MCF 10A (cell line): ENCODE results near the gene MIER3. TPM values are rescaled to one million over a fixed set of nuclear protein-coding genes. Genes with fewer than 3 reads are reported as not detected.

Source experiments
- BruUV-seq: library from RNA; stranded (reverse); fragments of 400-500 nt; replicated peaks from 2 replicates; lab custom pipeline; 2021; lab: Mats Ljungman, UMichigan
- CTCF ChIA-PET: fragments of 300-600 bp; sonication (Branson Sonifier 250); formaldehyde crosslinking; extraction: SDS; loops from one replicate; lab custom pipeline; 2021; ENCODE audit warnings: antibody characterized with exemption, inconsistent platforms; lab: Yijun Ruan, JAX
- POLR2A ChIA-PET: fragments of 300-600, 350-650 bp; sonication (Branson Sonifier 250); formaldehyde crosslinking; extraction: SDS; loops from one replicate; lab custom pipeline; 2020; ENCODE audit warnings: antibody characterized with exemption, inconsistent platforms; lab: Yijun Ruan, JAX
- DNase-seq: peaks from one replicate; pipeline ENCODE4 v3.0.0-alpha.2; 2018; ENCODE audit not compliant: unreplicated experiment
- H3K27ac Mint-ChIP-seq: one replicate; pipeline ENCODE4 v1.8.0; 2022; ENCODE audit warnings: mild to moderate bottlenecking, low read depth, mixed read lengths; ENCODE audit not compliant: unreplicated experiment
- H3K27me3 Mint-ChIP-seq: one replicate; pipeline ENCODE4 v1.8.0; 2022; ENCODE audit warnings: mixed read lengths; ENCODE audit not compliant: insufficient read depth, unreplicated experiment
- H3K36me3 Mint-ChIP-seq: one replicate; pipeline ENCODE4 v1.8.0; 2022; ENCODE audit warnings: mild to moderate bottlenecking, moderate library complexity, mixed read lengths; ENCODE audit not compliant: insufficient read depth, unreplicated experiment
- H3K4me1 Mint-ChIP-seq: one replicate; pipeline ENCODE4 v1.8.0; 2022; ENCODE audit warnings: mixed read lengths; ENCODE audit not compliant: insufficient read depth, unreplicated experiment
- H3K4me3 Mint-ChIP-seq: one replicate; pipeline ENCODE4 v1.8.0; 2022; ENCODE audit warnings: mild to moderate bottlenecking, moderate library complexity, mixed read lengths; ENCODE audit not compliant: unreplicated experiment
- H3K9me3 Mint-ChIP-seq: one replicate; pipeline ENCODE4 v1.8.0; 2022; ENCODE audit warnings: mixed read lengths; ENCODE audit not compliant: unreplicated experiment
- CTCF ChIP-seq: fragments of 200-600 bp; IDR thresholded peaks from one replicate; pipeline ENCODE4 v1.8.0; 2022; ENCODE audit warnings: antibody characterized with exemption, mild to moderate bottlenecking; ENCODE audit not compliant: unreplicated experiment
- intact Hi-C: fragments of 100-400 bp; cut with micrococcal nuclease; formaldehyde crosslinking; loops from 2 replicates; pipeline ENCODE4 v1.14.1; 2022
- total RNA-seq: library from RNA; stranded (reverse); gene quantifications from 2 replicates; pipeline ENCODE4 v1.2.3, GENCODE V29; 2022

MIER3 gene
- total RNA-seq, 1 experiment from 2014 or later, result 17.8 TPM

GRCh38 chr5:56896763-56897162 lies 55.2 kb downstream of the MIER3 start:
- DNase-seq, result no peak
- H3K9me3 Mint-ChIP-seq, result no peaks in the 10 kb centered on the region
- no peaks in the 10 kb centered on the region for H3K27me3 Mint-ChIP-seq
- TF ChIP-seq CTCF, result no peak
- peaks cover 38% of the 10 kb centered on the region for H3K36me3 Mint-ChIP-seq
- H3K27ac Mint-ChIP-seq, result no peak overlapping the region
- BruUV-seq, result no TSS peak
- intact Hi-C loops, result no loop called here
- H3K4me1 Mint-ChIP-seq, result no peaks in the 10 kb centered on the region
- ChIA-PET POLR2A (interaction anchor here (4.2 kb wide), 1 partner anchor 13 kb away, joined by 17 read pairs; the partner anchor contains the start of gene SETD9), CTCF (interaction anchor here (0.6 to 8.5 kb wide), 6 partner anchors 20 to 632 kb away, joined by 3 to 121 read pairs (median 3); no protein-coding TSS in a partner anchor)
- H3K4me3 Mint-ChIP-seq, result no peak overlapping the region

GRCh38 chr5:56893251-56893951 lies 58.5 kb downstream of the MIER3 start:
- ChIA-PET POLR2A (interaction anchor here (1.0 to 4.2 kb wide), 2 partner anchors 16 to 623 kb away, joined by 3 to 17 read pairs; partner anchors contain the start of gene SETD9), CTCF (interaction anchor here (0.8 to 0.9 kb wide), 2 partner anchors 8 to 623 kb away, joined by 3 read pairs; no protein-coding TSS in a partner anchor)
- Mint-ChIP-seq H3K27ac (no peak overlapping the region), H3K27me3 (no peaks in the 10 kb centered on the region), H3K9me3 (no peaks in the 10 kb centered on the region), H3K4me3 (no peak overlapping the region), H3K36me3 (peaks cover 57% of the 10 kb centered on the region), H3K4me1 (no peaks in the 10 kb centered on the region)
- no TSS peak for BruUV-seq
- DNase-seq, result no peak
- no peak for TF ChIP-seq CTCF
- intact Hi-C loops, result no loop called here

DNA sequence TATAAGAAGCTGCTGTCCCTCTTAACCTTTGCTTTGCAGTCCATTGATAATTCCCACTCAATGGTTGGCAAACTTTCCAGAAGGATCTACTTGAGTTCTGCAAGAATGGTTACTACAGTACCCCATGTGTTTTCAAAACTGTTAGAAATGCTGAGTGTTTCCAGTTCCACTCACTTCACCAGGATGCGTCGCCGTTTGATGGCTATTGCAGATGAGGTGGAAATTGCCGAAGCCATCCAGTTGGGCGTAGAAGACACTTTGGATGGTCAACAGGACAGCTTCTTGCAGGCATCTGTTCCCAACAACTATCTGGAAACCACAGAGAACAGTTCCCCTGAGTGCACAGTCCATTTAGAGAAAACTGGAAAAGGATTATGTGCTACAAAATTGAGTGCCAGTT lies 70.4 kb downstream of the MIER3 start:
- Mint-ChIP-seq H3K4me1 (no peaks in the 10 kb centered on the region), H3K4me3 (no peak overlapping the region), H3K27me3 (no peaks in the 10 kb centered on the region), H3K36me3 (peaks cover 82% of the 10 kb centered on the region), H3K27ac (no peak overlapping the region), H3K9me3 (no peaks in the 10 kb centered on the region)
- ChIA-PET CTCF (interaction anchor here (0.6 to 1.2 kb wide), 2 partner anchors 14 to 611 kb away, joined by 3 to 5 read pairs; no protein-coding TSS in a partner anchor), POLR2A (no interaction called here)
- intact Hi-C loops, result no loop called here
- no peak for TF ChIP-seq CTCF
- no peak for DNase-seq
- BruUV-seq, result no TSS peak

DNA sequence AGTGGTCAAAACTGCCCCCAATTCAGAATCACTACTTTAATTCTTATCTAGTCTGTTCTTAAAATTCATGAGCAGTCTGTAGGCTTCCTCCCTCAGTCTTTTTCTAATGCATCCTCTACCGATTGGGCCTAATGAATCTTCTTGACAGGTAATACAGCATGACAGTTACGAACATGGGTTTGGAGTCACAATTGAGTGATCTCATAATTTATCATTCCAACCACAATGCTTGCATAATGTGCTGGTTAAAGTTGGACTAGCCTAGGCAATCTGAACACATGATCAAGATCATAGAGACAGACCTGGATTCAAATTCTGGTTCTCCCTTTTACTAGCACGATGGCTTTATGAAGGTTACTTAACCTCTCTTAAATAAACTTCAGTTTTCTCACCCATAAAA lies 75.6 kb downstream of the MIER3 start:
- H3K4me1 Mint-ChIP-seq, result peaks cover 6% of the 10 kb centered on the region
- H3K27me3 Mint-ChIP-seq, result no peaks in the 10 kb centered on the region
- no peak overlapping the region for H3K27ac Mint-ChIP-seq
- peak; percentile 45 for DNase-seq
- BruUV-seq, result no TSS peak
- H3K4me3 Mint-ChIP-seq, result no peak overlapping the region
- no peak for TF ChIP-seq CTCF
- no peaks in the 10 kb centered on the region for H3K9me3 Mint-ChIP-seq
- peaks cover 71% of the 10 kb centered on the region for H3K36me3 Mint-ChIP-seq
- CTCF ChIA-PET, result no interaction called here
- intact Hi-C loops, result no loop called here
- POLR2A ChIA-PET, result no interaction called here
